Measurements from ENCODE around the gene ACSL3. TPM values are rescaled to one million over a fixed set of nuclear protein-coding genes. Genes with fewer than 3 reads are reported as not detected.
A peak's percentile ranks its signal among the peaks of the same experiment; 100 is the strongest.

ACSL3 gene
- total and polyA plus RNA-seq, 2 experiments from 2014 or later: 108 to 148 TPM

GRCh38 chr2:222854773-222855700, 5.8 kb upstream of the ACSL3 start:
- Histone ChIP-seq H3K36me3 (no peaks in the 10 kb centered on the region), H3K4me1 (ENCODE audit: low read depth) (peaks cover 6% of the 10 kb centered on the region), H3K27me3 (no peaks in the 10 kb centered on the region), H3K27ac (no peak overlapping the region), H3K4me3 (no peak overlapping the region), H3K9me3 (ENCODE audit: low read depth) (no peaks in the 10 kb centered on the region)
- TF ChIP-seq CTCF (IDR thresholded peaks at IDR 0.05; ENCODE audit: low read depth, low read length): no peak
- DNase-seq (ENCODE audit: low read depth in 1 of 2, low spot score in 1 of 2): peak in 1 of 2 donors; percentile 42

DNA sequence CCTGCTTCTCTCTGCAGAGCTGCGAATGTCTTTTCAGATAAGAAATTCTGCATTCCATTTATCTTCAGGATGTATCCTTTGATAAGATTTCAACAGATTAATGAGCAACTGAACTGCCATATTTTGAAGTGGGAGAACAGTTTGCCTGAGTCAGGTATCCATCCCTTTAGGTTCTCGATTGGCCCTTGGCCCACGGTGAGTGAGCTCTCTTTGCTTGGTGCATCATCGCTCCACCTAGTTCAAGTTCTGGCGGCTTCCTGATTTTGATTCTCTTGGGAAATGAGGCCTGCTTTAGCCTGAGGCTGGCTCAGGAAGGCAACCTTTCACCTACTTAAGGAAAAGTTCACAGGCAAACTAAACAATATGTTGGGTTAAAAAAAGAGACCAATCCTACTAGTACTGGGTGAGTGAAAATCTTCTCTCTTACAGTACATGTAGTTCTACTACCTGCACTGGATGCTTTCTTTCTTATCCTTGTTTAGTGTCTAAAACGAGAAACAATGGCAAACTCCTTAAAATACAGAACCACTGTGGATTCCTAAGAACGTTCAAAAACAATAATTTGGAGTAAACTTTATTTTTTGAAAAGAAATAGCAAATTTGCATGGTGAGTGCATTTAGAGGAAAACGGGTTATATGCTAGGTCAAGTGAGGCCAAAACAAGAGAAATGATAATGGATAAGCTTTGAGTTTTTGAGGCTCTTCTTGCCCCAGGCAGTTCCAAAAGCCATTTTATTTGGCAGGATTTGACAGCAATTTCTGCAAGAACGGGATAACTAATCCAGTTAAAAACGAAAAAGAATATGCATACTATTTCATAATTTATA, 837 bp upstream of the ACSL3 start:
- no peak for TF ChIP-seq CTCF (IDR thresholded peaks at IDR 0.05; ENCODE audit: low read depth, low read length)
- H3K4me3 ChIP-seq: peak overlapping the region; percentile 25
- H3K36me3 ChIP-seq: no peaks in the 10 kb centered on the region
- H3K9me3 ChIP-seq (ENCODE audit: low read depth): no peaks in the 10 kb centered on the region
- peaks cover 33% of the 10 kb centered on the region for H3K4me1 ChIP-seq (ENCODE audit: low read depth)
- DNase-seq (ENCODE audit: low read depth in 1 of 2, low spot score in 1 of 2): peak; percentile 41 to 84
- no peaks in the 10 kb centered on the region for H3K27me3 ChIP-seq
- H3K27ac ChIP-seq: peak overlapping the region; percentile 49

- Histone ChIP-seq H3K4me1 (ENCODE audit: low read depth) (peaks cover 36% of the 10 kb centered on the region), H3K27ac (peak overlapping the region; percentile 98), H3K36me3 (no peaks in the 10 kb centered on the region), H3K4me3 (peak overlapping the region; percentile 94), H3K9me3 (ENCODE audit: low read depth) (no peaks in the 10 kb centered on the region), H3K27me3 (no peaks in the 10 kb centered on the region)
- no peak for TF ChIP-seq CTCF (IDR thresholded peaks at IDR 0.05; ENCODE audit: low read depth, low read length)
- peak in 1 of 2 donors; percentile 35 for DNase-seq (ENCODE audit: low read depth in 1 of 2, low spot score in 1 of 2)
Measured at GRCh38 chr2:222861411-222862105, 722 bp downstream of the ACSL3 start.

DNA sequence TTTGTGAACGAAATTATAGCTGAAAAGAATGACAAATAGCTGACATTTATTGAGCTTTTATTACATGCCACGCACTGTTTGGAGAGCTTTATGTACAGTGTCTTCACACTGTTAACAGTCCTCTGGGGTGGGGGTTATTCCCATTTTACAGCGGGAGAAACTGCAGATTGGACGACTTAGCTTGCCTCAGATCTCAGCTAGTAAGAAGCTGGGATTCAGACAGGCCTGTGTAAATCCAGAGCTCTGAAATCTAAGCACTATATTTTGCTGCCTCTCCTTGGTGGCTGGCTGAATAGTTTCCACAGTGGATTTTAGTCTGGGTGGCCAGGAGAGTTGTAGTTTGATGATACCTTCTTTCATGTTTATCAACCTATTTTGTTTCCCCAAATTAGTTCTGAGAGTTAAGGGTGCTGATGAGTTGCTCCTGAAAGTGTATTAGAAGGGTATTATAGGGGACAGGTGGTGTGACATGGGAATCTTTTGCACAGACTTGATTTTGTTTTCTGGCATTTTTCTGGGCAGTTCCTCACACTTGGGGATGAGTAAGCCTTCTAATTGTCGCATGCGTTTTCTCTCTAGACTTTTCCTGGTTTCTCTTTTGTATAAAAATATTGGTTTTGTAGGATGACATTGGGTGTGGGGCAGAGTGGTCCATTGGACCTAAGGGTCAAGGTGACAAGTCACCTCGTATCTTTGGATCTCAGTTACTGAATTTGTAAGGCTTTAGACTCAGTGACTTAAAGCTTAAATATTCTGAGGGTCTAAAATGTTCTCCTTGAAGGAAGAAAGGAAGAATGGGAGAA, 1.5 kb downstream of the ACSL3 start:
- DNase-seq (ENCODE audit: low read depth in 1 of 2, low spot score in 1 of 2): peak; percentile 47 to 61
- no peaks in the 10 kb centered on the region for H3K9me3 ChIP-seq (ENCODE audit: low read depth)
- no peaks in the 10 kb centered on the region for H3K36me3 ChIP-seq
- TF ChIP-seq CTCF (IDR thresholded peaks at IDR 0.05; ENCODE audit: low read depth, low read length): peak; percentile 43
- H3K27ac ChIP-seq: peak overlapping the region; percentile 98
- H3K27me3 ChIP-seq: no peaks in the 10 kb centered on the region
- H3K4me3 ChIP-seq: peak overlapping the region; percentile 94
- H3K4me1 ChIP-seq (ENCODE audit: low read depth): peaks cover 36% of the 10 kb centered on the region
